Fibroblast of lung (primary cell): Measurements from ENCODE around the gene CELA3A. TPM values are rescaled to one million over a fixed set of nuclear protein-coding genes. Genes with fewer than 3 reads are reported as not detected.

Experiments
- DNase-seq, 2 donors: peaks; one replicate each; pipeline versions ENCODE4 v3.0.0 to v3.0.0-alpha.2; 2010; ENCODE audit warnings: low read depth in 2 of 2
- H2AFZ ChIP-seq: 2 replicates; pipeline ENCODE4 v1.5.1; 2012; ENCODE audit warnings: low read length, control low read depth, inconsistent platforms
- H3K27ac ChIP-seq: 2 replicates; pipeline ENCODE4 v1.5.1; 2011; ENCODE audit warnings: low read length, control low read depth; ENCODE audit not compliant: insufficient read depth
- H3K27me3 ChIP-seq: 2 replicates; pipeline ENCODE4 v1.5.1; 2011; ENCODE audit warnings: mild to moderate bottlenecking, low read length; ENCODE audit not compliant: control insufficient read depth, insufficient read depth
- H3K36me3 ChIP-seq: 2 replicates; pipeline ENCODE4 v1.5.1; 2011; ENCODE audit warnings: low read length; ENCODE audit not compliant: control insufficient read depth, insufficient read depth
- H3K4me1 ChIP-seq: 2 replicates; pipeline ENCODE4 v1.5.1; 2011; ENCODE audit warnings: low read length; ENCODE audit not compliant: control insufficient read depth, insufficient read depth; ENCODE audit errors: extremely low read depth
- H3K4me2 ChIP-seq: 2 replicates; pipeline ENCODE4 v1.5.1; 2011; ENCODE audit warnings: low read length, control low read depth; ENCODE audit not compliant: insufficient read depth; ENCODE audit errors: extremely low read depth
- H3K4me3 ChIP-seq, 4 experiments: fragments of 200-600 bp in 1 of 4; sonication (generic) in 1 of 4; replicated peaks in 1 of 4; 2 replicates each; pipeline ENCODE4 v1.5.1; 2011 to 2016; ENCODE audit warnings: low read length in 4 of 4, low read depth in 3 of 4, mild to moderate bottlenecking in 3 of 4, control low read depth in 2 of 4, inconsistent platforms in 1 of 4, mixed read lengths in 1 of 4; ENCODE audit not compliant: insufficient read depth in 1 of 4; ENCODE audit errors: control extremely low read depth in 1 of 4
- H3K79me2 ChIP-seq: 2 replicates; pipeline ENCODE4 v1.5.1; 2012; ENCODE audit warnings: mild to moderate bottlenecking, low read length, inconsistent platforms; ENCODE audit not compliant: control insufficient read depth, insufficient read depth
- H3K9ac ChIP-seq: 2 replicates; pipeline ENCODE4 v1.5.1; 2011; ENCODE audit warnings: mild to moderate bottlenecking, low read length, control low read depth; ENCODE audit not compliant: insufficient read depth
- H3K9me3 ChIP-seq: 2 replicates; pipeline ENCODE4 v1.5.1; 2012; ENCODE audit warnings: low read depth, low read length; ENCODE audit not compliant: control insufficient read depth, insufficient read depth
- H4K20me1 ChIP-seq: 2 replicates; pipeline ENCODE4 v1.5.1; 2011; ENCODE audit warnings: low read length; ENCODE audit not compliant: control insufficient read depth, insufficient read depth; ENCODE audit errors: extremely low read depth
- CTCF ChIP-seq, 2 donors: IDR thresholded peaks in 1 of 2; conservative IDR thresholded peaks in 1 of 2; 1 replicate in 1 of 2; 2 replicates in 1 of 2; pipeline ENCODE4 v1.5.1; 2011 to 2012; ENCODE audit warnings: low read length in 2 of 2, control low read depth in 1 of 2, inconsistent platforms in 1 of 2, low read depth in 1 of 2, mild to moderate bottlenecking in 1 of 2
- EZH2 ChIP-seq: IDR thresholded peaks from 2 replicates; pipeline ENCODE4 v1.5.1; 2012; ENCODE audit warnings: low read length, control low read depth, mild to moderate bottlenecking; ENCODE audit errors: missing control alignments
- polyA plus RNA-seq, 2 donors: library from polyadenylated mRNA; depleted of rRNA in 1 of 2; stranded (reverse) in 1 of 2; unstranded in 1 of 2; fragments of >200 nt; gene quantifications; 2 replicates each; pipeline ENCODE4 v1.2.1, GENCODE V29; 2011 to 2012; ENCODE audit warnings: missing spikeins in 1 of 2
- total RNA-seq: library from RNA; depleted of rRNA; stranded (reverse); fragments of >200 nt; gene quantifications from 2 replicates; pipeline ENCODE4 v1.2.1, GENCODE V29; 2014

The CELA3A gene
- total and polyA plus RNA-seq, 2 donors (not counting 1 experiment from before 2014, with no cell fraction given), result not detected

GRCh38 chr1:22053017-22053860 lies 51.8 kb downstream of the CELA3A start:
- peak; percentile 81 to 87 for DNase-seq
- TF ChIP-seq CTCF (conservative IDR thresholded peaks at IDR 0.05 in 1 of 2, IDR thresholded peaks at IDR 0.05 in 1 of 2; ENCODE audit: low read depth in 1 of 2, low read length in 2 of 2), result no peak
- TF ChIP-seq EZH2, result no peak
- H3K9ac ChIP-seq, result peak overlapping the region; percentile 99
- peaks cover 20% of the 10 kb centered on the region for H4K20me1 ChIP-seq
- peak overlapping the region; percentile 92 for H3K4me2 ChIP-seq
- H3K9me3 ChIP-seq, result no peaks in the 10 kb centered on the region
- no peaks in the 10 kb centered on the region for H3K27me3 ChIP-seq
- peak overlapping the region; percentile 77 to 91 (median 88) for H3K4me3 ChIP-seq
- H3K79me2 ChIP-seq, result peaks cover 51% of the 10 kb centered on the region
- peaks cover 8% of the 10 kb centered on the region for H3K4me1 ChIP-seq
- H3K27ac ChIP-seq, result peak overlapping the region; percentile 96
- H3K36me3 ChIP-seq, result no peaks in the 10 kb centered on the region
- H2AFZ ChIP-seq, result no peak overlapping the region

GRCh38 chr1:22053861-22054770 lies 52.7 kb downstream of the CELA3A start:
- H3K9ac ChIP-seq, result peak overlapping the region; percentile 81
- peaks cover 20% of the 10 kb centered on the region for H4K20me1 ChIP-seq
- DNase-seq, result no peak
- no peak for TF ChIP-seq EZH2
- no peak for TF ChIP-seq CTCF (conservative IDR thresholded peaks at IDR 0.05 in 1 of 2, IDR thresholded peaks at IDR 0.05 in 1 of 2; ENCODE audit: low read depth in 1 of 2, low read length in 2 of 2)
- H3K27ac ChIP-seq, result peak overlapping the region; percentile 96
- H3K79me2 ChIP-seq, result peaks cover 59% of the 10 kb centered on the region
- H3K4me2 ChIP-seq, result peak overlapping the region; percentile 92
- no peak overlapping the region for H2AFZ ChIP-seq
- peak overlapping the region; percentile 60 to 91 (median 88) for H3K4me3 ChIP-seq
- peaks cover 8% of the 10 kb centered on the region for H3K4me1 ChIP-seq
- H3K36me3 ChIP-seq, result no peaks in the 10 kb centered on the region
- no peaks in the 10 kb centered on the region for H3K9me3 ChIP-seq
- H3K27me3 ChIP-seq, result no peaks in the 10 kb centered on the region

- Histone ChIP-seq H3K4me1 (peaks cover 8% of the 10 kb centered on the region), H3K79me2 (peaks cover 73% of the 10 kb centered on the region), H2AFZ (no peak overlapping the region), H3K36me3 (no peaks in the 10 kb centered on the region), H3K4me3 (peak overlapping the region in 1 of 4 experiments; percentile 18), H4K20me1 (peaks cover 23% of the 10 kb centered on the region), H3K4me2 (peak overlapping the region; percentile 11), H3K27me3 (no peaks in the 10 kb centered on the region), H3K9me3 (no peaks in the 10 kb centered on the region), H3K9ac (no peak overlapping the region), H3K27ac (no peak overlapping the region)
- DNase-seq, result no peak
- TF ChIP-seq EZH2, result no peak
- TF ChIP-seq CTCF (conservative IDR thresholded peaks at IDR 0.05 in 1 of 2, IDR thresholded peaks at IDR 0.05 in 1 of 2; ENCODE audit: low read depth in 1 of 2, low read length in 2 of 2), result no peak
Measured at GRCh38 chr1:22055463-22055862, 54.0 kb downstream of the CELA3A start.
